Measurements from ENCODE around the gene BAK1. TPM values are rescaled to one million over a fixed set of nuclear protein-coding genes. Genes with fewer than 3 reads are reported as not detected.
"Not testable (repeated sequence)": the region's sequence is repeated elsewhere in the genome, so short reads cannot be mapped to it uniquely, and the experiment has no call there.

Gene BAK1
- total and polyA plus RNA-seq, 2 donors (not counting 3 experiments of a cell fraction or from before 2014, with no cell fraction given): 25.4 to 37.1 TPM

- POLR2A ChIA-PET: no interaction called here
Measured at GRCh38 chr6:33597551-33598322, 17.7 kb upstream of the BAK1 start.

DNA sequence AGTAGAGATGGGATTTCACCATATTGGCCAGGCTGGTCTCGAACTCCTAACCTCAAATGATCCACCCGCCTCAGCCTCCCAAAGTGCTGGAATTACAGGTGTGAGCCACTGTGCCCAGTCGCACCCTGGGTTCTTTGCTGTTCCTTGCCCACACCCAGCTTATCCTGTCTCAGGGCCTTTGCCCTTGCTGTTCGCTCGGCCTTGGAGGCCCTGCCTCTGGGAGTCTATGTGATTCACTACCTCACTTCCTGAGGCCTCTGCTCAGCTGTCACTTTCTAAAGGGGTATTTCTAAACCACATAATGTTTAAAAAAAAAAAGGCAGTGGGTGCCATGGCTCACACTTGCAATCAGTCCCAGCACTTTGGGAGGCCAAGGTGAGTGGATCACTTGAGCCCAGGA lies 16.8 kb upstream of the BAK1 start:
- peak overlapping the region; percentile 54 for H2AFZ ChIP-seq (ENCODE audit: low read depth, low read length)
- H3K9ac ChIP-seq (replicated peaks; ENCODE audit: extremely low read depth, insufficient read depth, low read length); H3K9me3 ChIP-seq (replicated peaks; ENCODE audit: control insufficient read depth, insufficient read depth, low read length); H3K27me3 ChIP-seq (ENCODE audit: control insufficient read depth in 2 of 2, insufficient read depth in 2 of 2, low read length in 2 of 2); H3K4me1 ChIP-seq (ENCODE audit: control insufficient read depth, extremely low read depth, insufficient read depth, low read length); POLR2A ChIA-PET; H3K4me2 ChIP-seq (ENCODE audit: insufficient read depth, low read length); H3K36me3 ChIP-seq (ENCODE audit: control insufficient read depth in 2 of 2, extremely low read depth in 1 of 2, insufficient read depth in 2 of 2, low read length in 2 of 2); H3K4me3 ChIP-seq (replicated peaks in 1 of 3; ENCODE audit: insufficient read depth in 1 of 3, low read depth in 1 of 3, low read length in 3 of 3); H4K20me1 ChIP-seq (replicated peaks; ENCODE audit: control insufficient read depth, extremely low read depth, insufficient read depth, low read length); dilution Hi-C loops (cut with MboI; ENCODE audit: extremely low pct_ligation_motif_present, low sequenced_read_pairs); BruUV-seq (replicated peaks); DNase-seq (ENCODE audit: low read depth, low spot score); intact Hi-C loops (cut with micrococcal nuclease); H3K79me2 ChIP-seq (ENCODE audit: control insufficient read depth, insufficient read depth, low read length); H3K9me1 ChIP-seq (replicated peaks; ENCODE audit: control insufficient read depth, extremely low read depth, insufficient read depth, low read length); CTCF ChIA-PET; FAIRE-seq; H3K27ac ChIP-seq (ENCODE audit: insufficient read depth, low read depth, low read length): not testable (repeated sequence)

More at GRCh38 chr6:33597551-33598322, 17.7 kb upstream of the BAK1 start:
- TF ChIP-seq, protein P1, sequence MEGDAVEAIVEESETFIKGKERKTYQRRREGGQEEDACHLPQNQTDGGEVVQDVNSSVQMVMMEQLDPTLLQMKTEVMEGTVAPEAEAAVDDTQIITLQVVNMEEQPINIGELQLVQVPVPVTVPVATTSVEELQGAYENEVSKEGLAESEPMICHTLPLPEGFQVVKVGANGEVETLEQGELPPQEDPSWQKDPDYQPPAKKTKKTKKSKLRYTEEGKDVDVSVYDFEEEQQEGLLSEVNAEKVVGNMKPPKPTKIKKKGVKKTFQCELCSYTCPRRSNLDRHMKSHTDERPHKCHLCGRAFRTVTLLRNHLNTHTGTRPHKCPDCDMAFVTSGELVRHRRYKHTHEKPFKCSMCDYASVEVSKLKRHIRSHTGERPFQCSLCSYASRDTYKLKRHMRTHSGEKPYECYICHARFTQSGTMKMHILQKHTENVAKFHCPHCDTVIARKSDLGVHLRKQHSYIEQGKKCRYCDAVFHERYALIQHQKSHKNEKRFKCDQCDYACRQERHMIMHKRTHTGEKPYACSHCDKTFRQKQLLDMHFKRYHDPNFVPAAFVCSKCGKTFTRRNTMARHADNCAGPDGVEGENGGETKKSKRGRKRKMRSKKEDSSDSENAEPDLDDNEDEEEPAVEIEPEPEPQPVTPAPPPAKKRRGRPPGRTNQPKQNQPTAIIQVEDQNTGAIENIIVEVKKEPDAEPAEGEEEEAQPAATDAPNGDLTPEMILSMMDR (IDR thresholded peaks at IDR 0.05; ENCODE audit: extremely low read depth in 1 of 2, insufficient read depth in 1 of 2, low read depth in 1 of 2, low read length in 2 of 2): no peak
- H3K27me3 ChIP-seq (ENCODE audit: control insufficient read depth in 2 of 2, insufficient read depth in 2 of 2, low read length in 2 of 2): no peaks in the 10 kb centered on the region
- FAIRE-seq (no peak), DNase-seq (ENCODE audit: low read depth, low spot score) (no peak)
- H3K4me2 ChIP-seq (ENCODE audit: insufficient read depth, low read length): no peak overlapping the region
- H3K4me3 ChIP-seq (replicated peaks in 1 of 3; ENCODE audit: insufficient read depth in 1 of 3, low read depth in 1 of 3, low read length in 3 of 3): no peak overlapping the region
- H3K9me1 ChIP-seq (replicated peaks; ENCODE audit: control insufficient read depth, extremely low read depth, insufficient read depth, low read length): no peaks in the 10 kb centered on the region
- intact Hi-C loops (cut with micrococcal nuclease) (no loop called here), dilution Hi-C loops (cut with MboI; ENCODE audit: extremely low pct_ligation_motif_present, low sequenced_read_pairs) (no loop called here)
- no peak overlapping the region for H3K27ac ChIP-seq (ENCODE audit: insufficient read depth, low read depth, low read length)
- H3K79me2 ChIP-seq (ENCODE audit: control insufficient read depth, insufficient read depth, low read length): no peaks in the 10 kb centered on the region
- H3K4me1 ChIP-seq (ENCODE audit: control insufficient read depth, extremely low read depth, insufficient read depth, low read length): peaks cover 5% of the 10 kb centered on the region
- BruUV-seq (replicated peaks): no TSS peak
- no peaks in the 10 kb centered on the region for H3K36me3 ChIP-seq (ENCODE audit: control insufficient read depth in 2 of 2, extremely low read depth in 1 of 2, insufficient read depth in 2 of 2, low read length in 2 of 2)
- no peaks in the 10 kb centered on the region for H3K9me3 ChIP-seq (replicated peaks; ENCODE audit: control insufficient read depth, insufficient read depth, low read length)
- CTCF ChIA-PET: interaction anchor here (1.3 to 1.8 kb wide), 3 partner anchors 8 to 19 kb away, joined by 3 to 6 read pairs (median 6); no protein-coding TSS in a partner anchor
- no peak overlapping the region for H3K9ac ChIP-seq (replicated peaks; ENCODE audit: extremely low read depth, insufficient read depth, low read length)
- no peak overlapping the region for H2AFZ ChIP-seq (ENCODE audit: low read depth, low read length)
- H4K20me1 ChIP-seq (replicated peaks; ENCODE audit: control insufficient read depth, extremely low read depth, insufficient read depth, low read length): no peaks in the 10 kb centered on the region
